ENCODE results near the gene GNA15. TPM values are rescaled to one million over a fixed set of nuclear protein-coding genes. Genes with fewer than 3 reads are reported as not detected.

GNA15 gene
- total RNA-seq, 1 donor = 0.36 TPM

DNA sequence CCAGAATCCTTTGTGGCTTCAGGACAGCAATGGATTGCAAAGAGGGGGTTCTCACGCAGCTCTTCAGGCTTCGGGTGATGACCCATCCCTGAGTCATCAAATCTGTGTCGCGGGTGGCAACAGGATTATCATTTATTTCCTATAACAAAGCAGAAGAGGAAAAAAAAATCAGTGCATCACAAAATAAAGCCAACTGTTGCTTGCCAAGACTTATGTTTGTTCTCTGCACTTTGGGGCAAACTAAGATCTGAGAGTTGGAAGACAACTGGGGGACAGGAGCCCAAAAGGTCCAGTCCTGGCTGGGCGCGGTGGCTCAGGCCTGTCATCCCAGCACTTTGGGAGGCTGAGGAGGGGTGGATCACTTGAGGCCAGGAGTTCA lies 6.4 kb downstream of the GNA15 start:
- no peaks in the 10 kb centered on the region for H3K79me2 ChIP-seq (ENCODE audit: insufficient read depth, low read length)
- H3K4me3 ChIP-seq (ENCODE audit: insufficient read depth, low read length) = peak overlapping the region; percentile 51
- H2AFZ ChIP-seq (ENCODE audit: low read length) = peak overlapping the region; percentile 97
- peak overlapping the region; percentile 78 for H3K4me2 ChIP-seq (ENCODE audit: insufficient read depth, low read length)
- peaks cover 19% of the 10 kb centered on the region for H3K4me1 ChIP-seq (ENCODE audit: insufficient read depth, low read length)
- H3K9me3 ChIP-seq (ENCODE audit: low read depth, low read length) = no peaks in the 10 kb centered on the region
- peak overlapping the region; percentile 94 for H3K27ac ChIP-seq (ENCODE audit: low read depth, low read length)
- H3K36me3 ChIP-seq (ENCODE audit: insufficient read depth, low read length) = no peaks in the 10 kb centered on the region
- peak; percentile 98 for DNase-seq (ENCODE audit: insufficient read length, low spot score, missing footprints)
- no peaks in the 10 kb centered on the region for H3K27me3 ChIP-seq (ENCODE audit: insufficient read depth, low read length)
- TF ChIP-seq CTCF (IDR thresholded peaks at IDR 0.05; ENCODE audit: extremely low read depth, low read depth, low read length) = no peak
- no peaks in the 10 kb centered on the region for H4K20me1 ChIP-seq (ENCODE audit: insufficient read depth, low read length)

GRCh38 chr19:3142781-3143337 lies 7.0 kb downstream of the GNA15 start:
- peak overlapping the region; percentile 94 for H3K27ac ChIP-seq (ENCODE audit: low read depth, low read length)
- H3K9me3 ChIP-seq (ENCODE audit: low read depth, low read length) = no peaks in the 10 kb centered on the region
- no peaks in the 10 kb centered on the region for H3K79me2 ChIP-seq (ENCODE audit: insufficient read depth, low read length)
- no peaks in the 10 kb centered on the region for H3K36me3 ChIP-seq (ENCODE audit: insufficient read depth, low read length)
- no peak overlapping the region for H3K4me3 ChIP-seq (ENCODE audit: insufficient read depth, low read length)
- no peak for TF ChIP-seq CTCF (IDR thresholded peaks at IDR 0.05; ENCODE audit: extremely low read depth, low read depth, low read length)
- H4K20me1 ChIP-seq (ENCODE audit: insufficient read depth, low read length) = no peaks in the 10 kb centered on the region
- H3K4me2 ChIP-seq (ENCODE audit: insufficient read depth, low read length) = peak overlapping the region; percentile 78
- no peaks in the 10 kb centered on the region for H3K27me3 ChIP-seq (ENCODE audit: insufficient read depth, low read length)
- H2AFZ ChIP-seq (ENCODE audit: low read length) = no peak overlapping the region
- H3K4me1 ChIP-seq (ENCODE audit: insufficient read depth, low read length) = peaks cover 19% of the 10 kb centered on the region
- no peak for DNase-seq (ENCODE audit: insufficient read length, low spot score, missing footprints)

GRCh38 chr19:3145909-3146676 lies 10.3 kb downstream of the GNA15 start:
- no peak for TF ChIP-seq CTCF (IDR thresholded peaks at IDR 0.05; ENCODE audit: extremely low read depth, low read depth, low read length)
- H3K4me1 ChIP-seq (ENCODE audit: insufficient read depth, low read length) = peaks cover 19% of the 10 kb centered on the region

GRCh38 chr19:3146677-3147100 lies 10.9 kb downstream of the GNA15 start:
- peak; percentile 77 for DNase-seq (ENCODE audit: insufficient read length, low spot score, missing footprints)
- H3K4me2 ChIP-seq (ENCODE audit: insufficient read depth, low read length) = no peak overlapping the region
- peaks cover 14% of the 10 kb centered on the region for H3K4me1 ChIP-seq (ENCODE audit: insufficient read depth, low read length)
- no peaks in the 10 kb centered on the region for H4K20me1 ChIP-seq (ENCODE audit: insufficient read depth, low read length)
- H3K4me3 ChIP-seq (ENCODE audit: insufficient read depth, low read length) = no peak overlapping the region
- H3K27ac ChIP-seq (ENCODE audit: low read depth, low read length) = no peak overlapping the region
- no peaks in the 10 kb centered on the region for H3K79me2 ChIP-seq (ENCODE audit: insufficient read depth, low read length)
- no peak overlapping the region for H2AFZ ChIP-seq (ENCODE audit: low read length)
- TF ChIP-seq CTCF (IDR thresholded peaks at IDR 0.05; ENCODE audit: extremely low read depth, low read depth, low read length) = peak; percentile 54
- no peaks in the 10 kb centered on the region for H3K9me3 ChIP-seq (ENCODE audit: low read depth, low read length)
- H3K36me3 ChIP-seq (ENCODE audit: insufficient read depth, low read length) = no peaks in the 10 kb centered on the region
- peaks cover 2% of the 10 kb centered on the region for H3K27me3 ChIP-seq (ENCODE audit: insufficient read depth, low read length)

More at GRCh38 chr19:3145909-3146676, 10.3 kb downstream of the GNA15 start:
- Histone ChIP-seq H3K4me3 (ENCODE audit: insufficient read depth, low read length) (no peak overlapping the region), H3K4me2 (ENCODE audit: insufficient read depth, low read length) (no peak overlapping the region), H4K20me1 (ENCODE audit: insufficient read depth, low read length) (no peaks in the 10 kb centered on the region), H3K27ac (ENCODE audit: low read depth, low read length) (no peak overlapping the region), H3K36me3 (ENCODE audit: insufficient read depth, low read length) (no peaks in the 10 kb centered on the region), H2AFZ (ENCODE audit: low read length) (no peak overlapping the region), H3K9me3 (ENCODE audit: low read depth, low read length) (no peaks in the 10 kb centered on the region), H3K79me2 (ENCODE audit: insufficient read depth, low read length) (no peaks in the 10 kb centered on the region), H3K27me3 (ENCODE audit: insufficient read depth, low read length) (peaks cover 2% of the 10 kb centered on the region)
- no peak for DNase-seq (ENCODE audit: insufficient read length, low spot score, missing footprints)
